Occipital lobe (tissue), 2 donors: ENCODE results near the gene ULK4. TPM values are rescaled to one million over a fixed set of nuclear protein-coding genes. Genes with fewer than 3 reads are reported as not detected.
"Not testable (repeated sequence)": the region's sequence is repeated elsewhere in the genome, so short reads cannot be mapped to it uniquely, and the experiment has no call there.

Source experiments
- DNase-seq: peaks from one replicate; lab custom pipeline; 2025; lab: John Stamatoyannopoulos, UW
- total RNA-seq: library from RNA; depleted of rRNA; stranded (reverse); fragments of >200 nt; gene quantifications from one replicate; pipeline ENCODE4 v1.2.3, GENCODE V29; 2014

Gene ULK4
- total RNA-seq, 1 donor from 2014 or later: 21.1 TPM

- DNase-seq: no peak
Observed at GRCh38 chr3:41580274-41580959, 381.5 kb downstream of the ULK4 start.

- no peak for DNase-seq
Observed at GRCh38 chr3:41579861-41580260, 382.0 kb downstream of the ULK4 start.

- DNase-seq: no peak
Observed at GRCh38 chr3:41578798-41579197, 383.1 kb downstream of the ULK4 start.

GRCh38 chr3:41575724-41576123 is 386.2 kb downstream of the ULK4 start:
- no peak for DNase-seq

- DNase-seq: no peak
Observed at GRCh38 chr3:41574900-41575299, 387.0 kb downstream of the ULK4 start.

GRCh38 chr3:41573591-41573990 is 388.3 kb downstream of the ULK4 start:
- DNase-seq: no peak

GRCh38 chr3:41572092-41572491 is 389.8 kb downstream of the ULK4 start:
- DNase-seq: no peak

- DNase-seq: no peak
Observed at GRCh38 chr3:41569632-41570305, 392.1 kb downstream of the ULK4 start.

- DNase-seq: no peak
Observed at GRCh38 chr3:41565948-41566514, 395.9 kb downstream of the ULK4 start.

- DNase-seq: no peak
Observed at GRCh38 chr3:41565003-41565402, 396.9 kb downstream of the ULK4 start.

- not testable (repeated sequence) for DNase-seq
Observed at GRCh38 chr3:41556245-41556644, 405.7 kb downstream of the ULK4 start.

GRCh38 chr3:41532976-41533375 is 428.9 kb downstream of the ULK4 start:
- DNase-seq: no peak

GRCh38 chr3:41526995-41527573 is 434.8 kb downstream of the ULK4 start:
- no peak for DNase-seq

GRCh38 chr3:41525303-41526064 is 436.4 kb downstream of the ULK4 start:
- DNase-seq: no peak

- DNase-seq: no peak
Observed at GRCh38 chr3:41523897-41524296, 438.0 kb downstream of the ULK4 start.

GRCh38 chr3:41522612-41523011 is 439.3 kb downstream of the ULK4 start:
- no peak for DNase-seq

- DNase-seq: no peak
Observed at GRCh38 chr3:41521010-41521655, 440.8 kb downstream of the ULK4 start.

GRCh38 chr3:41519746-41520145 is 442.2 kb downstream of the ULK4 start:
- no peak for DNase-seq

- DNase-seq: no peak
Observed at GRCh38 chr3:41518626-41519025, 443.3 kb downstream of the ULK4 start.

- DNase-seq: no peak
Observed at GRCh38 chr3:41508063-41508696, 453.7 kb downstream of the ULK4 start.
